Measurements from ENCODE around the gene CLDN9. TPM values are rescaled to one million over a fixed set of nuclear protein-coding genes. Genes with fewer than 3 reads are reported as not detected.

Gene CLDN9
- total and polyA plus RNA-seq, 2 experiments from 2014 or later = 3.5 to 8.9 TPM

GRCh38 chr16:3042376-3042775 is 29.7 kb downstream of the CLDN9 start:
- Histone ChIP-seq H3K36me3 (replicated peaks; ENCODE audit: insufficient read depth, low read depth) (no peaks in the 10 kb centered on the region), H3K4me3 (no peak overlapping the region), H3K79me2 (no peaks in the 10 kb centered on the region), H3K27me3 (peaks cover 67% of the 10 kb centered on the region), H4K20me1 (ENCODE audit: insufficient read depth, poor library complexity, severe bottlenecking) (no peaks in the 10 kb centered on the region), H3K27ac (no peak overlapping the region), H3K4me1 (ENCODE audit: insufficient read depth) (peaks cover 20% of the 10 kb centered on the region), H3K4me2 (no peak overlapping the region), H3K9me2 (replicated peaks; ENCODE audit: insufficient read depth) (no peaks in the 10 kb centered on the region), H2AFZ (no peak overlapping the region), H3K9me3 (ENCODE audit: low read depth) (no peaks in the 10 kb centered on the region)
- DNase-seq (ENCODE audit: low spot score) = no peak
- WGBS (ENCODE audit: low lambda C conversion rate, missing lambda C conversion rate) = 90% methylated on average over 3 of the region's 3 CpGs
- TF ChIP-seq CTCF (IDR thresholded peaks at IDR 0.05; ENCODE audit: poor library complexity) (no peak), EZH2 (IDR thresholded peaks at IDR 0.05; ENCODE audit: borderline replicate concordance) (no peak), EZH2phosphoT487 (IDR thresholded peaks at IDR 0.05; ENCODE audit: low read depth, severe bottlenecking, unreplicated experiment) (no peak)

GRCh38 chr16:3044708-3045107 is 32.0 kb downstream of the CLDN9 start:
- H2AFZ ChIP-seq = no peak overlapping the region
- peak overlapping the region; percentile 96 for H3K4me2 ChIP-seq
- H3K4me1 ChIP-seq (ENCODE audit: insufficient read depth) = peaks cover 20% of the 10 kb centered on the region
- no peaks in the 10 kb centered on the region for H3K9me2 ChIP-seq (replicated peaks; ENCODE audit: insufficient read depth)
- H3K4me3 ChIP-seq = no peak overlapping the region
- no peak overlapping the region for H3K27ac ChIP-seq
- no peak for DNase-seq (ENCODE audit: low spot score)
- no peaks in the 10 kb centered on the region for H3K9me3 ChIP-seq (ENCODE audit: low read depth)
- no peaks in the 10 kb centered on the region for H3K36me3 ChIP-seq (replicated peaks; ENCODE audit: insufficient read depth, low read depth)
- no peaks in the 10 kb centered on the region for H4K20me1 ChIP-seq (ENCODE audit: insufficient read depth, poor library complexity, severe bottlenecking)
- TF ChIP-seq EZH2 (IDR thresholded peaks at IDR 0.05; ENCODE audit: borderline replicate concordance) (no peak), CTCF (IDR thresholded peaks at IDR 0.05; ENCODE audit: poor library complexity) (no peak), EZH2phosphoT487 (IDR thresholded peaks at IDR 0.05; ENCODE audit: low read depth, severe bottlenecking, unreplicated experiment) (no peak)
- H3K27me3 ChIP-seq = peaks cover 78% of the 10 kb centered on the region
- WGBS (ENCODE audit: low lambda C conversion rate, missing lambda C conversion rate) = 88% methylated on average over 6 of the region's 6 CpGs
- H3K79me2 ChIP-seq = no peaks in the 10 kb centered on the region

GRCh38 chr16:3045758-3046640 is 33.3 kb downstream of the CLDN9 start, which contains the start of gene MMP25:
MMP25 (plus strand) TSS chr16:3046561; CDS start chr16:3046918, 357 bp downstream.
- Histone ChIP-seq H3K4me3 (peak within 1 kb of the TSS; percentile 33), H3K9me3 (ENCODE audit: low read depth) (no peaks in the 10 kb centered on the region), H3K36me3 (replicated peaks; ENCODE audit: insufficient read depth, low read depth) (no peaks in the 10 kb centered on the region), H3K27ac (no peak within 1 kb of the TSS), H3K27me3 (peaks cover 85% of the 10 kb centered on the region), H3K9me2 (replicated peaks; ENCODE audit: insufficient read depth) (no peaks in the 10 kb centered on the region), H4K20me1 (ENCODE audit: insufficient read depth, poor library complexity, severe bottlenecking) (no peaks in the 10 kb centered on the region), H3K4me1 (ENCODE audit: insufficient read depth) (peaks cover 20% of the 10 kb centered on the region), H2AFZ (peak within 1 kb of the TSS; percentile 40), H3K4me2 (peak within 1 kb of the TSS; percentile 96), H3K79me2 (no peaks in the 10 kb centered on the region)
- WGBS (ENCODE audit: low lambda C conversion rate, missing lambda C conversion rate) = under 1% methylated on average over 38 of the region's 86 CpGs
- DNase-seq (ENCODE audit: low spot score) = no peak
- peak; percentile 15 for TF ChIP-seq EZH2 (IDR thresholded peaks at IDR 0.05; ENCODE audit: borderline replicate concordance)
- peak; percentile 82 for TF ChIP-seq EZH2phosphoT487 (IDR thresholded peaks at IDR 0.05; ENCODE audit: low read depth, severe bottlenecking, unreplicated experiment)
- no peak for TF ChIP-seq CTCF (IDR thresholded peaks at IDR 0.05; ENCODE audit: poor library complexity)
